ENCODE results near the gene ZXDC.

DNA sequence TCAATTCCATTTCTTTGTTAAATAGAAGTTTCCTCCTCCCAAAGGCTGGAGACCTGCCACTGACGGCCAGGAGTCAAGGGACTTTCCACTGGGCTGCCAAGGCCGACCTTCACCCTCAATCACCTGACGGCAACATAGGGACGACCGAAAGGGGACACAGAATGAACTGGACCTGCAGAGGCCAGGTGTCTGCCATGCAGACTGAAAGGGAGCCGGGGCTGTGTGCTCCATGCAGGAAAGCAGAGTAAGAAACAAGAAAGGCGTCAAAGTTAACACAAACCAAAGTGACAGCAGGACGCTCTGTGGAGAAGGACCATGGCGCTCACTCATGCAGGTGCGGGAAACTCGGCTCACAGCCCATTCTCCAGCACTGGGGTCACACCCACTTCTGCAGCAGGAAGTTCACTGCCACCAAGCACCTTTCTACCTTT, 26.1 kb downstream of the ZXDC start:
- TF ChIP-seq EZH2 (IDR thresholded peaks at IDR 0.05; ENCODE audit: low read depth) = no peak
- TF ChIP-seq, protein P1, sequence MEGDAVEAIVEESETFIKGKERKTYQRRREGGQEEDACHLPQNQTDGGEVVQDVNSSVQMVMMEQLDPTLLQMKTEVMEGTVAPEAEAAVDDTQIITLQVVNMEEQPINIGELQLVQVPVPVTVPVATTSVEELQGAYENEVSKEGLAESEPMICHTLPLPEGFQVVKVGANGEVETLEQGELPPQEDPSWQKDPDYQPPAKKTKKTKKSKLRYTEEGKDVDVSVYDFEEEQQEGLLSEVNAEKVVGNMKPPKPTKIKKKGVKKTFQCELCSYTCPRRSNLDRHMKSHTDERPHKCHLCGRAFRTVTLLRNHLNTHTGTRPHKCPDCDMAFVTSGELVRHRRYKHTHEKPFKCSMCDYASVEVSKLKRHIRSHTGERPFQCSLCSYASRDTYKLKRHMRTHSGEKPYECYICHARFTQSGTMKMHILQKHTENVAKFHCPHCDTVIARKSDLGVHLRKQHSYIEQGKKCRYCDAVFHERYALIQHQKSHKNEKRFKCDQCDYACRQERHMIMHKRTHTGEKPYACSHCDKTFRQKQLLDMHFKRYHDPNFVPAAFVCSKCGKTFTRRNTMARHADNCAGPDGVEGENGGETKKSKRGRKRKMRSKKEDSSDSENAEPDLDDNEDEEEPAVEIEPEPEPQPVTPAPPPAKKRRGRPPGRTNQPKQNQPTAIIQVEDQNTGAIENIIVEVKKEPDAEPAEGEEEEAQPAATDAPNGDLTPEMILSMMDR (conservative IDR thresholded peaks at IDR 0.05) = no peak

Measured in PC-9 (cell line).